ENCODE measurements around the gene PLEKHG3.

- TF ChIP-seq CTCF (conservative IDR thresholded peaks at IDR 0.05) (peak; percentile 91), ZFX (IDR thresholded peaks at IDR 0.05) (no peak)
These were observed 60.7 kb downstream of the PLEKHG3 start for GRCh38 chr14:64764641-64765520.

Measured in C4-2B (cell line).